ENCODE measurements around the gene POLR2E.
"Not testable (repeated sequence)": the region's sequence is repeated elsewhere in the genome, so short reads cannot be mapped to it uniquely, and the experiment has no call there.

Gene POLR2E

DNA sequence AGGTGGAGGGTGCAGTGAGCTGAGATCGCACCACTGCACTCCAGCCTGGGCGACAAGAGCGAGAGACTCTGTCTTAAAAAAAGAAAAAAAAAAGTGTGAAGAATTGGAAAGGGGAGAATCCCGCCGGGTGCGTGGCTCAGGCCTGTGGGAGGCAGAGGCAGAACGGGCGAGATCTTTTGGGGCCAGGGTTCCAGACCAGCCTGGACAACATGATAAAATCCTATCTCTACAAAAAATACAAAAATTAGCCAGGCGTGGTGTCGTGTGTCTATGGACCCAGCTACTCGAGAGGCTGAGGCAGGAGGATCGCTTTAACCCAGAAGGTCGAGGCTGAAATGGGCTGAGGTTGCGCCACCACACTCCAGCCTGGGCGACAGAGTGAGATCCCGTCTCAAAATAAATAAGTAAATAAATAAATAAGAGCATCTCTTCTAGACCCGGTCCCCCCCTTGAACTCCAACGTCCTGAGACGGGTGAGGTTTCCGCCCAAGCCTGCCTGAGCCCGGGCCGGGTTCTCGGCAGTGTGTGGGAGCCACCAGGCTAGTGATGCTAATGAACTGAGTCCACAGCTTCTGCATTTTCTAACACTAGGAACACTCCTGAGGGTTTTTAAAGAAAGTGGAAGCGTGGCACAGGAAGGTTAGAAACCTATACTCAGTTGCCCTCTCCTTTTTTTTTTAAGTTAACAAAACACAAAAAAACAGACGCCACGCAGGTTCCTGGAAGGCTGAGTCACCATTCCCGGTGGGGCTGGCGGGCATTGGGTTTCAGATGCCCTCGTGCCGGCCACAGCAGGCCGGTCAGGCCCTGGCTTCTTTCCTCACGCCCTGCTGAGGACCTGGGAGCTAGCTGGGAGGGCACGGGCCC, 30.7 kb upstream of the POLR2E start:
- DNase-seq, result no peak

DNA sequence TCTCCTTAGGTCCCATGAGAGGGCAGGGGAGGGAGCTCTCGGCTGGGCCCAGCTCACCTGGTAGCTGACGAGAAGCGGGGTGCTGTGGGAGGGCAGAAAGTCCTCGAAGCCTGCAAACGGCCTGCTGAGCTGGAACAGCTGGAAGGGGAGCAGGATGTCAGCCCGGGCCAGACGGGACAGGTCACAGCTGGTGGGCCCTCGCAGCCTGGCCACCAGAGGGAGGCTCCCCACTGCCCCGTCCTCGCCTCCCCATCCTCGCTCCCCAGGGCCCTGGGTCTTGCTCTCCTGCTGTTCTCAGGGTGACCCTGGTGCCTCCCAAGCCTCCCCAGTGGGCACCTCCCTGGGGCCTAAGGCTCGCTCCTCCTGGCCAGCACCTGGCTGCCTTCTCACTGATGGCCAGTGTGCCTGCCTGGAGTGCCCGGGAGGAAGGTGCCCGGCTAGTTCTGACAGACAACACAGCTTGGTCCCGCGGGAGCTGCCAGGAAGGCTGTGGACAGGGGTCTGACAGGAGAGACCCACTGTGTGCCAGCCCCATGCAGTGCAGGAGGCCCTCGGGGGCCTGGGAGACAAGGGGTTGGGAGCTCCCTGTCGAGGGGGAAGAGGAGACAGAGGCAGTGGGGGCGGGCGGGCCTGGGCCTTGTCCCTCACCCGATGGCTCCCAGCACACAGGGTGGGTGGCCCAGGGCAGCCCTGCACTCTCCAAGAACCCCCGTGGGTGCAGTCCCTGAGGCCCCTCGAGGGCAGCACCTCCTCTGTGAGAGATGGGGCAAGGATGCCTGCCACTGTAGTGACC, 28.9 kb upstream of the POLR2E start:
- DNase-seq, result no peak

DNA sequence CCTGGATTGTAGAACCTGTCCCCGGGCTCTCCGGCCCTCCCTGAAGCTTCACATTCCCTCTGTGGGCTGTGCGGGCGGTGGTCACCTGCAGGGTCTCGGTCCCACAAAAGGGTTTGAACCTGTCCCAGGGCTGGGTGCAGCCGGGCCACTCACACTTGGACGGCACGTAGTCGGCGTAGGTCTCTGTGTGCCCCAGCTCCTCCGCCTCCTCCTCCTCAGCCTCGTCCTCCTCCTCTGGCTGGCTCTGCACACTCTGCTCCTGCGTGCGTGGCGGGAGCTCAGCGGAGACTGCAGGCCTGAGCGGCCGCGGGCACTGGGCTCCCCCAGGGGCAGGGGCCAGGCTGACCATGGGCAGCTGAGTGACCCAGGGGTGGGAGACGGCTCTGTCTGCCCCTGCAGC, 28.2 kb upstream of the POLR2E start:
- DNase-seq, result no peak

DNA sequence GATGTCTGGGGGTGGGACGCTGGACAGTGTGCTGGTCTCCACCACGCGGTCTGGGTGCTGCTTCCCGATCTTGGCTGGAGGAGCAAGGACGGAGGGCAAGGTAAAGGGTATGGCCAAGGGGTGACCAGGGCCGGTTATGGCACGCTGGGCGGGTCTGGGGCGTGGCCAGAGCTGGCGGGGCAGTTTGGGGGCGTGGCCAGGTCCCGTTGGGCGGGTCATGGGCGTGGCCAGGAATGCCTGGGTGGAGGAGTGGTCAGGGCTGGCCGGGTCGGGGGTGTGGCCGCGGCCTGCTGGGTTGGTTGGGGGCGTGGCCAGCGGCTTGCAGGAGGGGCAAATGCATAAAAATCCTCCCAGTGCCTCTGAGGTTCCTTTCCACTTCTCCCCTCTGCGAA, 27.8 kb upstream of the POLR2E start:
- peak; percentile 47 to 53 for DNase-seq

DNA sequence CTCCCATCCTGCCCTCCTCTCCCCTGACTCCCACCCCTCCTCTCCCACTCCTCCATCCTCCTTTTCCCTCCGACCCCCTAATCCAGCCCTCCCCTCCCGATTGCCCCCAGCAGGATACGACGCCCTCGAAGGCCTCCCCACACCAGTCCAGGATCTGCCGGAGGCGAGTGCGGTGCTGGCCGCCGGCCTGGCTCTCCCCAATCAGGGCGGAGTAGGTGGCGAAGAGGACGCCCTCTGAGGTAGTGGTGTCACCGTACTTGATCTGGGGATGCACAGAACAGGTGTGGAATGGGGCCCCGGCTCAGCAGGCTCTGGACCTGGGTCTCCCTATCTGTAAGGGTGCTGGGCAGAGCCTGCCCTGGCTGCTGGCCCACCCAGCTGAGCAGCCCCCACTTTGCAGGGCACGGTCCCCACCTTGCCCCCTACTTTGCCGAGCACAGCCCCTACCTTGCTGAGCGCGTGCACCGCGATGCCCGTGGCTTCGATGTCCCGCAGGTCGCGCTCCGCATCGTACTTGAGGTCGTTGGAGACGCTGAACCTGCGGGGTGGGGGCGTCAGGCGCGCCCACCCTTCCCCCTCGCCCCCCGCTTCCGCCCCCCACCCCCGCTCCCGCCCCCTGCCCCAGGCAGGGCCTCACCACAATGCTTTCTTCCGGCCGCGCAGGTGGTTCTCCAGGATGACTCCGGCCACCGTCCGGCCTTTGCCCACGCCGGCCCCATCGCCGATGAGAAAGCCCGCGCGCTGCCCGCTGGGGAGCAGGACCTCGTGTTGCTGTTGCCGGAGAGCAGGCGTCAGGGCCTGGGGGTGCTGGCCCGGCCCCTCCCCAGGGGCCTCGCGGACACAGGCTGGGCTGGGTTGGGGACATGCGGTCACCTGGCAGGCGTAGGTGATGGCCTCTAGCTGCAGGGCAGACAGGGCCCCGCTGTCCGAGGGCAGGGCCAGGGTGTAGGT, 27.1 kb upstream of the POLR2E start:
- DNase-seq, result no peak

DNA sequence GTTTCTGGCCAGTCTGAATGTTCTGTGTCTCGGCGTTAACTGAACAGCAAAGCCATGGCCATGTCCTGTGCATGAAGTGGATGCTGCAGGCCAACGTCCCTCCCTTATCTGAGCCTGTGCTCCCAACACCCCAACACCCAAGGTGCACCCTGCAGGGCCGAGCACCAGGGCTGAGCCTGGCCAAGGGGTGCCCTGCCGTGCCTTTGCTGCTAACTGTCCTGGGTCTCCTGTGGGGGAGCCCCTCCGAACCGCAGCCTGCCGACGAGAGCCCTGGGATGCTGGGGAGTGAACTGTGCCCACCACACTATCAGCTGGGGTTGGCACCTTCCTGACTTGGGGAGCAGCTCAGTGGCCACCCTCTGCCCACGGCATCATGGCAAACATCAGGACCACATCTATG, 26.2 kb upstream of the POLR2E start:
- no peak for DNase-seq

DNA sequence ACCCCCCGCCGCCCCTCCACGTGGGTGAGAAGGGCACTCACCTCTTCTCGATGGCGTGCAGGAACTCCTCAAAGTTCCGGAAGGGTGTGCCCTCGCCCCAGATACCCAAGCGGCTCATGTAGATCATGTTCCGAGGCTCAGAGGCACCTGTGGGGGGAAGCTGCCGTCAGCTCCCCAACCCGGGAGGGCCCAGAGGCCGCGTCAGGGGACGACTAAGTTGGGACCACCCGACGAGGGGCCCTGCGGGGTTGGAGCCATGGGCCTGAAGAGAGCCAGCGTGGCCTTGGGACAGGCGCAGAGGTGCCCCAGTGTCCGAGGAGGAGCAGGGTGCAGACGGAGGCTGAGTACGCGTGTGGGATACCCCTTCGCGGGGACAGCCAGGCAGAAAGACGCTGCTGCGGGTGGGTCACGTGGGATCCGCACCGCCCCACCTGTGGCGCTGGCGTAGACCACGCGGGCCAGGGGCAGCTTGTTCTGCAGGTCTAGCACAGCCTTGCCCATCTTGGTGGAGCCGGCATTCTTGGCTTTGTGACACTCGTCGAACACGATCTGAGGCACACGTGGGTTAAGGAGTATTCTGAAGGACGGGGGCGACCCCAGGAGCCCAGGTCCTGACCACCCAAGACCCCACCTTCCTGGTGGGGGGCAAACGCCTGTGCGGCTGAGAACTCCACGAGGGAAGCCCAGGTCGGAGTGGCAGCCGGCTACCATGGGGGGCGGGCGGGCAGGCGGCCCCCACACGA, 24.5 kb upstream of the POLR2E start:
- DNase-seq, result no peak

DNA sequence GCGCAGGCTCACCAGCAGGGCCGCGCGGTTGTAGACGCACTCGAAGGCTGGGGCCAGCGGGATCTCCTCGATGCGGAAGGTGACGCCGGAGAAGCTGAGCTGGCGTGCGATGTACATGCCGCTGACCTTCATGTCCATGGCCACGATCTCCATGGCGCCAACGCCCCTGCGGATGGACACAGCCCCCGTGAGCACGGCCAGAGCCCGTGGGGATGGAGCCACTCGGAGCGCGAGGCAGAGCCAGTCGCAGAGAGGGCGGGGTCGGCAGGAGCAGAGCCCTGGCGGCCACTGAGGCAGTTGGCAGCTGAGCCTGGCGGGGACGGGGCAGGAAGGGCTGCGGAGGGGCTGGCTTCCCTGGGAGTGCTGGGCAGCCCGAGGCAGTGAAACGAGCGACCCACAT, 23.8 kb upstream of the POLR2E start:
- DNase-seq, result no peak

DNA sequence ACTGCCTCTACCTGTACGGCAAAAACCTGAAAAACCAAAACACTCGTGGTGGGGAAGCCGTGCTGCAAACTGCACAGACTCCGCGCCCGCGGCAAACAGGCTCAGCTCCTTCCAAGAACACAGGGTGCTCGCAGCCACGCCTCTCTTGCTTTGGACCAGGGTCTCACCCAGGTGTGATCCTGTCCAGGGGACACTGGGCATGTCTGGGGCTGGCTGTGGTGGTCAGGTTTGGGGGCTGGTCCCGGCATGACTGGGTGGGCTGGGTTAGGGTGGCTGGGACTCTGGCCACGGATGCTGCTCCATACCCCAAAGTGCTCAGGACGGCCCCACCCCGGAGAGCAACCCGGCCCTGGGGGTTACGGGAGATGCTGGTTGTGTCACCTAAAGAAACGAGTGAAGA, 22.5 kb upstream of the POLR2E start:
- no peak for DNase-seq

DNA sequence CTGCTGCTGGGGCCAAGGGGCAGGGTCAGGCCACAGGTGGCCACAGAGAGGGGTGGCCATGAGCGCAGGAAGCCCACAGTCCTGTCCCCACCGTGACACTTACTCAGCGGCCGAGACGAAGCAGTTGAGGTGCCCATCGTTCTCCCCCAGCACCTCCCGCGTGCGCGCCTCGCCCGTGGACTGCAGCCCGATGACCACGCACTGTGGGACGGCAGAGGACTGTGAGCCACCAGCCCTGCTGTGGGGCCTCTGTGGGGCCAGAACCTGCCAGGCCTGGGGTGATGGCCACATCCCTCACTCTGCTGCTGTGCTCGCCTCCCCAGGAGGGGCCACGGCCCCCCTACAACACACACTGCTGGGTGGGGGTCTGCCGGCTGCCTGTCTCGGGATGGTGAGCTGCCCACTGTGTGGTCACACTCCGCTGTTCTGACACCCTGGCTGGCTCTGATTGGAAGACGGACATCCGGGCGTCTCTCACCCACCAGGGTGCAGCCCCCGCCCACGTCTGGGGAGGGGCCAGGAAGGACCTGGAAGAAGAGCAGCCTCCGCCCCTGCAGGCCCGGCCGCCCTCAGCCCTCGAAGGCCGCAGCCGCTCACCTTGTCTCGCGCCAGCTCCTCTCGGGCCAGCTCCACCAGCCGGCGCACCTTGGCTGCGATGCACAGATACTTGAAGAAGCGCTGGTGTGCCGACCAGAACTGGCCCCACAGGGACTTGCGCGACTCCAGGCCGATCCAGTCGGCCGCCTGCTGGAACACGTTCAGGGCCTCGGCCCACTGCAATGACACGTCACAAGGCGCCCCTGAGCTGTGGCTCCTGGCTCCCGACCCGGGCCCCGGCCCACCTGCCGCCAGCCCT, 21.8 kb upstream of the POLR2E start:
- DNase-seq, result no peak

DNA sequence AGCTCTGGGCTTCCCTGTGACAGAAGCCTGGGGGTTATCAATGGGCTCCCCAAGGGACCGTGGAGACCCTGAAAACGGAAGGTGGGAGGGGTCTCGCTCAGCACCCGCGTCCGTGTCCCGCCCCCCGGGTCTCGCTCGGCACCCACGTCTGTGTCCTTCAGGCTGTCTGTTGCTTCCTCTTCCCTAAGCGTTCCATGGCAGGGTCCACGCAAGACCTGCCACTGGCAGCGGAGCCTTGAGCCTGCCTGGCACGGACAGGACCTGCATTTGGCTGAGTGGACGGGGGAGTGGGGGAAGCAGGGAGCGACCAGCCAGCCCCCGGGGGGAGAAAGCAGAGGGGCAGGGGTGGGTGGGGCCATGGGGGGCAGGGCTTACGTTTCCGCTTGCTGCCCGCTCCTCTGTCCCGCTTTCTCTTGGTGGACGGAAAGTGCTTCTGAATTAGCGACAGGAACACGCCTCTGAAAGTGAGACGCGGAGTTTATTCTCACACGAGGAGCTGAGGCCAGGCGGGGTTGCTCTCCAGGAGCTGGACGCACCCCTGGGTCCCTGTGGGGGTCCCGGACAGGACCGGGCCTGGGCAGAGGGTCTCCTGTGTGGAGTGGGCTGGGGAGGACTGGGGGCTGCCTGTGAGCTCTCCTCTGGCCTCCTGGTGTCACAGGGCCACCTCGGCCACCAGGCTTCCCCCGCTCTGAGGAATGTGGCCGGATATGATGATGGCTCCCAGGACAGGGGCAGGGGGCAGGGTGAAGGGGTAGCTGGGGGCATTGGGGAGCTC, 20.7 kb upstream of the POLR2E start:
- DNase-seq, result no peak

DNA sequence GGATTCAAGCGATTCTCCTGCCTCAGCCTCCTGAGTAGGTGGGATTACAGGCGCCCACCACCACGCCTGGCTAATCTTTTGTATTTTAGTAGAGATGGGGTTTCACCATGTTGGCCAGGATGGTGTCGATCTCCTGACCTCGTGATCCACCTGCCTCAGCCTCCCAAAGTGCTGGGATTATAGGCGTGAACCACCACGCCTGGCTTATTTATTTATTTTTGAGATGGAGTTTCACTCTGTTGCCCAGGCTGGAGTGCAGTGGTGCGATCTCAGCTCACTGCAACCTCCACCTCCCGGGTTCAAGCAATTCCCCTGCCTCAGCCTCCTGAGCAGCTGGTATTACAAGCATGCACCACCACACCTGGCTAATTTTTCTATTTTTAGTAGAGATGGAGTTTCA, 19.6 kb upstream of the POLR2E start:
- DNase-seq, result not testable (repeated sequence)

DNA sequence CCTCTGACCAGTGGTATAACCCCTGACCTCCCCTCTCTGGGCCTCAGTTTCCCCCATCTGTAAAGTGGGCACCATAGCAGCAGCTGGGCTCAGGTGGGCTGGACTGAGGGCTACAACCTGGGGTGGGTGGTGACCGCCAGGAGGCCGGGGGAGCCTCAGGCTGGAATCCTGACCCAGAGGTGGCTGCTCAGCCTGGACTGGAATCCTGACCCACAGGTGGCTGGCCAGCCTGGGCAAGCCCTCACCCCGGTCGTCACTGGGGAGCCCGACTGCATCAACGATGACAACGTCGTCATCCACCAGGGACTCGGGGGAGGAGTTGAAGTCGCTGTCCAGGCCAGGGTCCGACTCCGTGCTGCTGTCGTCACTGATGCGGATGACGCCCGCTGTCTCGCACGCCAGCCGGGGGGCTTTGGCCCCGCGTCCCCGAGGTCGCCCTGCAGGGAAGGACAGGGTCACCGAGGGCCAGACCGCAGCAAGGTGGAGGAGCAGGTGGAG, 18.9 kb upstream of the POLR2E start:
- DNase-seq, result no peak

DNA sequence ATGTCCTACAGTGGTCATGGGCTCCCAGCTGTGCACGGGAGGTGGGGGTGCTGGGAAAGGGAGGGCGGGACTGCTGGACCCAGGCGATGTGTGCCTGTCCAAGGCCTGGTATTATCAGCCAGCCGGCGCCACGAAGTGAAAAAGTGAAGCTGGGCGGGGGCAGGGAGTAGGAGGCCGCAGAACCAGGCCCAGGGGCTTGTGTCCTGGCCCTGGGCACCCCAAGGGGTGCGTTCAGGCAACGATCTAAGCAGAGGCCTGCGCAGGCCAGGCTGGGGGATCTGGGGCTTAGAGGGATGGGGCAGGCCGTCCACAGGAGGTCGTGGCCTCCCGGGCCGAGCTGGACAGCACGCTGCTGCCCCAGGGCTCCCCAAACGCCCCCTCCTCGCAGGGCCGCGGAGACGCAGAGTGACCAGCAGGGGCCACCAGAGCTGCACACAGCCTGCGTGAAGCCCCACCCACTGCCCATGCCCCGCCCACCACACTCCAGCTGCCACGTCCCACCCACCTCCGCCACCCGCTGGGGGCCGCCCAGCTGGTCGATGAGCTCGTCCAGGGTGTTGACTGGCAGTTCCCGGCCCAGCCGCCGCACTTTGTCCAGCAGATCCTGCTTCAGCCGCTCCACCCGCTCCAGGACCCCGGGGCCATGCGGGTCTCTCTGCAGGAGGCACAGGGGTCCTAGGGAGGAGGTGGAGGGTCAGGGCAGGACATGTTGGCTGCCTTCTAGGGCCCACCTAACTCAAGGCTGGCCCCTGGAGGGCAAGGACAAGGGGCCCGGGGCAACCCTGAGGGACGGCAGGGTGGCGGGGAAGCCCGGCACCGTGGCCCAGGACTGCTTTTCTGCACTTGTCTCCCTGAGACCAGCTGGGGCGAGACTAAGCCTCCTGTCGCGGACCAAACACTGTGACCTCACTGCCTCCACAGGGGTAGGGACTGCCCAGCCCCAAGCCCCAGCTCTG, 18.1 kb upstream of the POLR2E start:
- DNase-seq, result peak; percentile 89

DNA sequence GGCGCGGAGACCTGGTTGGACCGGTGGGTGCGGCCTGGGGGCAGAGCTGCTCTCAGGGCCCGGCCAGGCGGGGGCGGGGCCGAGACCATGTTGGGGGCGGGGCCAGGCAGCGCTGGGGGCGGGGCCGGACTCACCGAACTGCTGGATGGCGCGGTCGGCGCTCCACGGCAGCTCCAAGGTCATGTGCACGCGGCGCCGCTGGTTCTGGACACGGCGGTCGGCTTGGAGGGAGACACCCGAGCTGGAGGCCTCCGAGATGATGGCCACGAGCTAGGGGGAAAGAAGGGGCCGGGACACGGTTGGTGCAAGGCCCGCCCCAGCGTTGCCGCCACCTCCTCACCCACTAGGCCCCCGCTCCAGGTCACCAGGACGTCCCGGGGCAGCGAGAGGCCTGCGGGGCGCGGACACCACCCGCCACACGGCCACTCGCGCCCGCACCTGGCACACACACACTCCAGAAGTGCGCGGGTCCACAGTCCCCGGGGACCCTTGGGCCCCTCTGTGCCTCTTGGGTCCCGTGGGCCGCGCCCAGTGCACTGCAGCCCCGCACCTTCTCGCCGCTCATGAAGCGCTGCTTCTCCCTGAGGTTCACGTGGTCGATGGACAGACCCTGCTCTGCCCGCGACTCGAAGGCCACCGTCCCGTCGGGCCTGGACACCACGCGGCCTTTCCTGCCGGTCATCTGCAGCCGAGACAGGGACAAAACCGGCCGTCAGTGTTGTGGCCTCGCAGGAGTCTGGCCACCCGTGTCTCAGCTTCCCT, 17.3 kb upstream of the POLR2E start:
- DNase-seq, result no peak

DNA sequence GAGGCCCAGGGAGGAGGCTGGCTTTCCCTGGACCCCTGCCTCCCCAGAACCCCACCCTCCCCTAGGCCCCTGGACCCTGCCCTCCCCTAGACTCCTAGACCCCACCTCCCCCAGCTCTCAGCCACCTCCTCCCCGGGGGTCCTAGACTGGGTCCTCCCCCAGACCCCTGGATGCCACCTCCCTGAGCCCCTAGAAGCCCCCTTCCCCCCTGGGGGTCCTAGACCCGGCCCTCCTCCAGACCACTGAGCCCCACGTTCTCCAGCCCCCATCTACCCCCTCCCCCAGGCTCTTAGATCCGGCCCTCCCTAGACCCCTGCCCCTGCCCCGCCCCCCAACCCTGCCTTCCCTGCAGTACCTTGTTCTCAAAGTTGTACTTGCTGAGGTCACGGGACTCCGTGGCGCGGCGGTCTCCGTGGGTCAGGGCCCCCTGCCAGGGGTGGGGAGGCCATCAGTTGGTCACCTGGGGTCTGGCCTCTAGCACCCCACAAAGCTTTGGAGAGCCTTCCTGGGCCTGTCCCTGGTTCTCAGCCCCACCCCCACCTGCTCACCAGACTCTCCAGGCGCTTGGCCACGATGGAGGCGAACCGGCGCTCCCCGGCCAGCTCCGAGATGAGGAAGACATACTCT, 16.6 kb upstream of the POLR2E start:
- DNase-seq, result no peak

DNA sequence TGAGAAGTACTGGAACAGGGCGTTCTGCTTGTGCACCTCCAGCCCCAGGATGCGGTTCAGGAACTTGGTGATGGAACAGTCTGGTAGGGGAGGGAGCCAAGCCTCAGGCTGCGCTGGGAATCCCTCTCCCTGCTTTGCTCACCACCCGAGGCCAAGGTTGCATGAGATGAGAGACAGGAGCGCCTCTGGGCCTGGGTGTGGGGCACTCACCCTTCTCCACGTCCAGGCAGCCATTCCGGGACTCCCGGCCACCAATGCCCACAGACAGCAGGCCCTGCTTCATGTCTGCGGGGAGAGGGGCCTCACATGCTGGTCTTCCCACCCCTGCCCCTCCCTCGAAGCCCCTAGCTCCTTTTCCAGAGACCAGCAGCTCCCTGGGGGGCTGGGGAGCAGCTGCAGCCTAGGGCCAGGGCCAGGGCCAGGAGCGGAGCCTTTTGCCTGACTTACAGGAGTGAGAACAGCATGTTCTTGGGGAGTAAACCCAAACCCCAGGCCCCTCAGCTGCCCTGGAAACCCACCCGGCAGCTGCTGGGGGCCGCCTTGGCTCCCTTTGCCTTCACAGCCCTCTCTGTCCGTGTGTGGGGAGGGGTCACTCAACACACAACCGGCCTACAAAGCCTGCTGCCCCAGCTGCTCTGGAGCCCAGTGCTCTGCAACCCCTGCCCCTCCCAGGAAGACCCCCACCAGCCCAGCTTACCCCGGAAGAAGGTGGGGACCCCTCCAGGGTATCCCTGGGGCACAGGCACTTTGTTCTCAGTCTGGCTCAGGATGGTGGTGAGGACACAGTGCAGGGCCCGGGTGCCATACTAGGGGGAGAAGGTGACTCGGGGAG, 15.8 kb upstream of the POLR2E start:
- no peak for DNase-seq

All from CD4-positive, alpha-beta T cell treated with Interferon alpha-2 for 1 hour (primary cell).